Astrocyte (in vitro differentiated cells and primary cell): ENCODE measurements around the gene ARL8B.

Source experiments
- EZH2 ChIP-seq: IDR thresholded peaks from 2 replicates; pipeline ENCODE4 v1.6.1; 2012; ENCODE audit warnings: mild to moderate bottlenecking, low read length, inconsistent platforms; ENCODE audit not compliant: insufficient read depth
- TF ChIP-seq, protein P1 (sequence below): IDR thresholded peaks from 2 replicates; pipeline ENCODE4 v1.5.1; 2011; ENCODE audit warnings: low read depth, mild to moderate bottlenecking, inconsistent platforms, low read length, moderate library complexity; ENCODE audit not compliant: insufficient read depth

DNA sequence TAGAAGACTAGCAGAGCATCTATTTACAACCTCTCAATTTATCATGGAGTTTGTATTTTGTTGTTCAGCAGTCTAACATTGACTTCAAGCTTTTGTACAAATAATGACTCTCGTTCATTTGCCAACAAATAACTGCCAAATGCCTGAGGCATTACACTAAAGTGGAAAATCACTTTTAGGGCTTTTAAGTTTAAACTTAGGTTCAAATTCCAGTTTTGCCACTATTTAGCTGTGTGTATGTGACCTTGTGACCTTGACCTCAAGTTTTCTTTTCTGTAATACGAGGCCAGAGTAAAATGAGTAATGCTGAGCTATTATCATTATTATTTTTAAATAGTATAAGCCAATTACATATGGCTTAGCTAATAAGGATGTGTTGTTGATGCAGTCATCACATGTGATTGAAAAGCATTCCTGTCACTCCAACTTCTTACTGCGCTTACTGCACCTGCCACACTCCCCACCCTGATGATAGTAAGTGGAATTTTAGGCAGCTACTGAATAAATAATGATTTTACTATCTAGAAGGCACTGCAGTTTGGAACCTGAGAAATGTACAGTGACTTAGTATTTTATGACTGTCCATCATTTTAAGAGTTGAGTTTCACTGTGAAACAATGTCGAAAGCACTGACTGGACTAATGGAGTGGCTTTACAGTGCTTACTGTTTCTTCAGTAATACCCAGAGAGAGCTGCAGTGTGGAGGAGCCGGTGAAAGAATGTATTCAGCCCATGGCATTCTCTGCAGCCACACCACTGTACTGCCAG, 16.3 kb downstream of the ARL8B start:
- TF ChIP-seq, protein P1, sequence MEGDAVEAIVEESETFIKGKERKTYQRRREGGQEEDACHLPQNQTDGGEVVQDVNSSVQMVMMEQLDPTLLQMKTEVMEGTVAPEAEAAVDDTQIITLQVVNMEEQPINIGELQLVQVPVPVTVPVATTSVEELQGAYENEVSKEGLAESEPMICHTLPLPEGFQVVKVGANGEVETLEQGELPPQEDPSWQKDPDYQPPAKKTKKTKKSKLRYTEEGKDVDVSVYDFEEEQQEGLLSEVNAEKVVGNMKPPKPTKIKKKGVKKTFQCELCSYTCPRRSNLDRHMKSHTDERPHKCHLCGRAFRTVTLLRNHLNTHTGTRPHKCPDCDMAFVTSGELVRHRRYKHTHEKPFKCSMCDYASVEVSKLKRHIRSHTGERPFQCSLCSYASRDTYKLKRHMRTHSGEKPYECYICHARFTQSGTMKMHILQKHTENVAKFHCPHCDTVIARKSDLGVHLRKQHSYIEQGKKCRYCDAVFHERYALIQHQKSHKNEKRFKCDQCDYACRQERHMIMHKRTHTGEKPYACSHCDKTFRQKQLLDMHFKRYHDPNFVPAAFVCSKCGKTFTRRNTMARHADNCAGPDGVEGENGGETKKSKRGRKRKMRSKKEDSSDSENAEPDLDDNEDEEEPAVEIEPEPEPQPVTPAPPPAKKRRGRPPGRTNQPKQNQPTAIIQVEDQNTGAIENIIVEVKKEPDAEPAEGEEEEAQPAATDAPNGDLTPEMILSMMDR: no peak
- no peak for TF ChIP-seq EZH2
